Activated T-helper 1 cell treated with anti-CD3 and anti-CD28 coated beads, Interleukin-12 subunit alpha, Interleukin-12 subunit beta, Interleukin-2, Interleukin-4 antibody, amounts not matched to agents 30 ng/mL and 10 ng/mL and 1 ng/mL, durations not matched to agents 14 hours and 24 hours and 36 hours (primary cell): ENCODE results near the gene CAPN12. TPM values are rescaled to one million over a fixed set of nuclear protein-coding genes. Genes with fewer than 3 reads are reported as not detected.

Experiments
- DNase-seq: peaks from one replicate; pipeline ENCODE4 v3.0.0; 2021; ENCODE audit warnings: low spot score
- H3K27ac Mint-ChIP-seq: one replicate; pipeline ENCODE4 v1.8.0; 2021; ENCODE audit warnings: mild to moderate bottlenecking, mixed read lengths
- H3K27me3 Mint-ChIP-seq: one replicate; pipeline ENCODE4 v1.8.0; 2022; ENCODE audit warnings: mild to moderate bottlenecking, moderate library complexity, mixed read lengths; ENCODE audit not compliant: insufficient read depth
- H3K36me3 Mint-ChIP-seq: one replicate; pipeline ENCODE4 v1.8.0; 2021; ENCODE audit warnings: low read depth, mixed read lengths
- H3K4me1 Mint-ChIP-seq: one replicate; pipeline ENCODE4 v1.8.0; 2021; ENCODE audit warnings: low read depth, mixed read lengths
- H3K4me3 Mint-ChIP-seq: one replicate; pipeline ENCODE4 v1.8.0; 2021; ENCODE audit warnings: mild to moderate bottlenecking, moderate library complexity, mixed read lengths
- H3K9me3 Mint-ChIP-seq: one replicate; pipeline ENCODE4 v1.8.0; 2021; ENCODE audit warnings: mixed read lengths
- intact Hi-C: fragments of 100-400 bp; cut with micrococcal nuclease; formaldehyde crosslinking; loops from one replicate; pipeline ENCODE4 v1.15.1; 2024
- total RNA-seq: library from RNA; stranded (reverse); gene quantifications from 2 replicates; pipeline ENCODE4 v1.2.3, GENCODE V29; 2022

The CAPN12 gene
- total RNA-seq, 1 donor from 2014 or later, result 2.5 TPM

DNA sequence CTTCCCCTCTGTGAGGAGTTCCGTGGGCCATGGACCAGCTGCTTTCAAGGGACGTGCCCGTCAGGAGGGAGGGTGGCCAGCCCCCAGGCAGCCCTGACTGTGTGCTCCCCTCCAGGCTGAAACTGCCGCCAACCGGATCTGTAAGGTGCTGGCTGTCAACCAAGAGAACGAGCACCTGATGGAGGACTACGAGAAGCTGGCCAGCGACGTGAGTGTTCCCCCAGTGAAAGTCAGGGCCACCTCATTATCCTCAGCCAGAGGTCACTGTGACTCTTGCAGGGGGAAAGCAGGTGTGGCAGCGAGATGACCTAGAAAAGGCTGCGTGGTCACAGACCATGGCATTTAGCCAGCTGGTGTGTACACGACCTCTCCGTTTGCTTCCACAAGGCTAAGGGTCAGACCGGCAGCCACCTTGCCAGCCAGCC, 29.9 kb downstream of the CAPN12 start:
- no peak overlapping the region for H3K27ac Mint-ChIP-seq
- intact Hi-C loops, result no loop called here
- H3K36me3 Mint-ChIP-seq, result peaks cover 26% of the 10 kb centered on the region
- no peak for DNase-seq
- no peak overlapping the region for H3K4me3 Mint-ChIP-seq
- H3K4me1 Mint-ChIP-seq, result no peaks in the 10 kb centered on the region
- no peaks in the 10 kb centered on the region for H3K9me3 Mint-ChIP-seq
- no peaks in the 10 kb centered on the region for H3K27me3 Mint-ChIP-seq

GRCh38 chr19:38713865-38714264, 30.4 kb downstream of the CAPN12 start:
- Mint-ChIP-seq H3K9me3 (no peaks in the 10 kb centered on the region), H3K27me3 (no peaks in the 10 kb centered on the region), H3K27ac (peak overlapping the region; percentile 52), H3K4me1 (no peaks in the 10 kb centered on the region), H3K4me3 (no peak overlapping the region), H3K36me3 (peaks cover 29% of the 10 kb centered on the region)
- no peak for DNase-seq
- intact Hi-C loops, result no loop called here

GRCh38 chr19:38713227-38713649, 31.0 kb downstream of the CAPN12 start:
- no peak for DNase-seq
- intact Hi-C loops, result no loop called here
- H3K36me3 Mint-ChIP-seq, result peaks cover 30% of the 10 kb centered on the region
- H3K9me3 Mint-ChIP-seq, result no peaks in the 10 kb centered on the region
- no peaks in the 10 kb centered on the region for H3K4me1 Mint-ChIP-seq
- no peak overlapping the region for H3K27ac Mint-ChIP-seq
- H3K4me3 Mint-ChIP-seq, result no peak overlapping the region
- no peaks in the 10 kb centered on the region for H3K27me3 Mint-ChIP-seq

DNA sequence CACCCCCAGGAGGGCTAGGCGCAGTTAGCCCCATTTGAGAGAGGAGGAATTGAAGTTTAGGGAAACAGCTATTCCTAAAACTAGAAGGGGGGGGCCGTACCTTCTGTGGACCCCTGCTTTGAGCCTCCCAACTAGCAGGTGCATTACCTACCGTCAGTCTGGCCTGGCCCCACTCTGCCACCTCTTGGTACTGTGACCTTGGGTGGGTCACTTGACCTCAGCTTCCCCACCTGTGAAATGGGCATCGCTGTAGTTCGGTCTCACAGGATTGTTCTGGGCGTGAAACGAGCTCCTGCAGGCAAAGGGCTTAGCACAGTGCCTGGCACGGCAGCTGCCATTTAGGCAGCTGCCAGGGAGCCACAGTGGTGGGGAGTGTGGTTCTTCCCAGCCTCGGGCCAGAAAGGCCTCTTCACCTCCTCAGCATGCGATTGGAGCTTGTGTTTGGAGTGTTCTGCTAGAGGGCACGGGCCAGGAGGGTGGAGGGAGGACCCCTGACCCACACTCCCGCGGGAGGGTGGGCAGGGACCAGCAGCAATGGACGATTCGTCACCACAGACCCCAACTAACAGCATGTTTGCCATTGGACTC, 32.0 kb downstream of the CAPN12 start:
- H3K9me3 Mint-ChIP-seq, result no peaks in the 10 kb centered on the region

GRCh38 chr19:38711726-38712153, 32.5 kb downstream of the CAPN12 start:
- H3K4me3 Mint-ChIP-seq, result no peak overlapping the region
- H3K27me3 Mint-ChIP-seq, result peaks cover 2% of the 10 kb centered on the region
- no peak overlapping the region for H3K27ac Mint-ChIP-seq
- H3K4me1 Mint-ChIP-seq, result no peaks in the 10 kb centered on the region
- intact Hi-C loops, result no loop called here
- no peak for DNase-seq
- H3K36me3 Mint-ChIP-seq, result peaks cover 39% of the 10 kb centered on the region
- no peaks in the 10 kb centered on the region for H3K9me3 Mint-ChIP-seq

More for the DNA sequence above, 32.0 kb downstream of the CAPN12 start:
- H3K4me1 Mint-ChIP-seq, result no peaks in the 10 kb centered on the region
- no peaks in the 10 kb centered on the region for H3K27me3 Mint-ChIP-seq
- no peak overlapping the region for H3K4me3 Mint-ChIP-seq
- no peak overlapping the region for H3K27ac Mint-ChIP-seq
- DNase-seq, result no peak
- peaks cover 36% of the 10 kb centered on the region for H3K36me3 Mint-ChIP-seq
- intact Hi-C loops, result no loop called here

GRCh38 chr19:38710928-38711725, 33.1 kb downstream of the CAPN12 start:
- Mint-ChIP-seq H3K4me1 (no peaks in the 10 kb centered on the region), H3K9me3 (no peaks in the 10 kb centered on the region), H3K27ac (no peak overlapping the region), H3K27me3 (peaks cover 2% of the 10 kb centered on the region), H3K36me3 (peaks cover 41% of the 10 kb centered on the region), H3K4me3 (no peak overlapping the region)
- intact Hi-C loops, result no loop called here
- DNase-seq, result no peak

DNA sequence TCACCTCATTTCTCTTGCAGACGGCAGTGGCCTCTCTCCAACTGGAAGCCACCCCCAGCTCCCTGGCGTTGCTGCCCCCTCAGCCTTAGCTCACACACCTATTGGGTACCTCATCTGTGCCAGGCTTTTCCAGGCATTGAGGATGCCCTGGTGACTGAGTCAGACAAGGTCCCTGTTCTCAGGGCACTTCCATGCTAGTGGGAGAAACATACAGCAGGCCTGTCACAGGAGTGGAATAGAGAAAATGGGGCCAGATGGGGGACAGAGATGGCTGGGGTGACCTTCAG, 33.9 kb downstream of the CAPN12 start:
- H3K9me3 Mint-ChIP-seq, result no peaks in the 10 kb centered on the region
- H3K4me1 Mint-ChIP-seq, result no peaks in the 10 kb centered on the region
- H3K27me3 Mint-ChIP-seq, result peaks cover 2% of the 10 kb centered on the region
- H3K27ac Mint-ChIP-seq, result no peak overlapping the region
- no peak for DNase-seq
- peaks cover 44% of the 10 kb centered on the region for H3K36me3 Mint-ChIP-seq
- intact Hi-C loops, result no loop called here
- H3K4me3 Mint-ChIP-seq, result no peak overlapping the region

DNA sequence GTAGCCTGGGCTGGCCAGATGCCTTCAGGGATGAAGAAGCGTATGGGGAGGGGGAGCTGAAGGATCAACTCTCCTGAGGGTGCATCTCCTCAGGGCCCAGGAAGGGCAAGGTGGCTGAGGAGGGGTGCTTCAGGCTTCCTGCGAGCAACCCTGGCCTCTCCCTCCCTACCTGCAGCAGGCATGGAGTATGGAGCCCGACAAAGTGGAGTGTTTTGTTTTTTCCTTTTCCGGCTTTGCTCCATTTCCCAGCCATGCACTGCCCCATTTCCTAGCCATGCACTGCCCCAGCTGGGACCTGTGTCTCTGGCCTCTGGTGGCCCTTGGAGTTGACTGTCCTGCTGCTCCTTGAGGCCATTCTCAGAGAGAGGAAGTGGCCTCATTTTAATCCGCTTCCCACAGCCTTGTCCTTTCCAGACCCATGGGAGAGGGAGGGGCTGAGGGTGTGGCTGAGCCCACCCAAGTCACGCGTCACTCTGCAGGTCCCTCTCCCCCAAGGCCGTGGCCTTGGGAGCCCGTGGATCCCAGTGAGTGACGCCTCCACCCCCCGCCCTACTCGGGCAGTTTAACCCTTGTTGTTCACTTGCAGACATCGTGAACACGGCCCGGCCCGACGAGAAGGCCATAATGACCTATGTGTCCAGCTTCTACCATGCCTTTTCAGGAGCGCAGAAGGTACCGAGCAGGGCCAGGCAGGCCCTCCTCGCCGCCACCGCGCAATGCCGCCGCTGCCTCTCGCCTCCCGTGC, 34.4 kb downstream of the CAPN12 start:
- Mint-ChIP-seq H3K27ac (no peak overlapping the region), H3K4me3 (no peak overlapping the region), H3K4me1 (no peaks in the 10 kb centered on the region), H3K27me3 (peaks cover 2% of the 10 kb centered on the region), H3K36me3 (peaks cover 42% of the 10 kb centered on the region), H3K9me3 (no peaks in the 10 kb centered on the region)
- DNase-seq, result no peak
- intact Hi-C loops, result no loop called here

GRCh38 chr19:38709119-38709518, 35.2 kb downstream of the CAPN12 start:
- Mint-ChIP-seq H3K4me3 (no peak overlapping the region), H3K9me3 (no peaks in the 10 kb centered on the region), H3K4me1 (no peaks in the 10 kb centered on the region), H3K27me3 (peaks cover 2% of the 10 kb centered on the region), H3K27ac (no peak overlapping the region), H3K36me3 (peaks cover 43% of the 10 kb centered on the region)
- intact Hi-C loops, result no loop called here
- no peak for DNase-seq

DNA sequence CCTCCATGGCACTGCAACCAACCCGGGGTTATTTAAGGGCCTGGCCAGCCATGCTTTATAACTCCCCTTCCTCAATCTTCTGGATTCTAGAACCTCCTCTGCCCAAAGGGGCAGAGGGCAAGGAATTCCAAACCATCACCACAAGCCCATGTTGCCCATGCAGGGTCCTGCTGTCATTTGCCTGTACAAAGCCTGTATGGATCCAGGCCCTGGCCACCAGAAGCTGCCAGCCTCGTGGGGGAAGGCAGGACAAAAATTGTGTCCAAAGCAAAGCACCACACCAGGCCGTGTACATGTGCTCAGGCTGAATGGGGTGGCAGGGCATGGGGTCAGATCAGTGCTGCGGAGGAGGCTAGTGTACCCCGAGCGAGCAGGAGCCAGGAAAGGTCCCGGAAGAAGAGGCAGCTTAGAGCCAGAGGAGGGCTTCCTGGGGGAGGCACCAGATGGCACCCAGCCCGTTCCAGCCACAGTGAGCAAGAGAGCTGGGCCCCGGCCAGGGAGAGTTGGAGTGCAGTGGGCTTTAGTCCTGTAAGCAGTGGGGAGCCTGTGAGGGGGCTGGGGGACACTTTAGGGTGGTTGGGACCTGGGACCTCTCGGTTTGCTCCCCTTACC, 35.8 kb downstream of the CAPN12 start:
- peaks cover 42% of the 10 kb centered on the region for H3K36me3 Mint-ChIP-seq
- H3K9me3 Mint-ChIP-seq, result no peaks in the 10 kb centered on the region
- DNase-seq, result no peak
- H3K4me1 Mint-ChIP-seq, result no peaks in the 10 kb centered on the region
- intact Hi-C loops, result no loop called here
- H3K4me3 Mint-ChIP-seq, result no peak overlapping the region
- no peak overlapping the region for H3K27ac Mint-ChIP-seq
- H3K27me3 Mint-ChIP-seq, result peaks cover 2% of the 10 kb centered on the region

DNA sequence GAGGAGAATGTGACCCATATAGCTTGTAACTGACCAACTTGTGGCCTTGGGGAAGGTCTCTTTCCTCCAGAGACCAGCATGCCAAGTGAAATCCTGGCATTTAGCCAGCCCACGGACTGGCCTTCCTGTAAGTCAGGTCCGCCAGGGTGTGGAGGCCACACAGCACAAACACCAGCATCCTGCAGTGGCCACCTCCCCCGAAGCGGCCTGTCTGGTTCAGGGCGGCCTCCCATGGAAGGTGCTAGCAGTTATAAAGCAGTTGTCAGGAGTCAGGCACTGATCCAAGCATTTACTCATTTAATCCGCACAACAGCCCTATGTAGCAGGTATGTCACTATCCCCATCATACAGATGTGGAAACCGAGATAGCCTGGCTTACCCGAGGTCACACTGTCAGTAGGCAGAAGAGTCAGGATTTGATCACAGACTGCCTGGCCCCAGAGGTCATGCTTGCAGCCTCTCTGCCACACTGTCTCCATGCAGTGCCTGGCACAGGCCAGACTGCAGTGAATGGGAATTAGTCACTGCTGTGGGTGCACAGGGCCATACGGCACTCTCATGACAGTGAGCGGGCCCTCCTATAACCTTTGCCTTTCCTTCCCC, 36.7 kb downstream of the CAPN12 start:
- Mint-ChIP-seq H3K27me3 (peaks cover 2% of the 10 kb centered on the region), H3K27ac (no peak overlapping the region), H3K4me3 (no peak overlapping the region), H3K4me1 (no peaks in the 10 kb centered on the region), H3K9me3 (no peaks in the 10 kb centered on the region), H3K36me3 (peaks cover 41% of the 10 kb centered on the region)
- no peak for DNase-seq
- intact Hi-C loops, result no loop called here

- Mint-ChIP-seq H3K36me3 (peaks cover 41% of the 10 kb centered on the region), H3K27me3 (peaks cover 2% of the 10 kb centered on the region), H3K9me3 (no peaks in the 10 kb centered on the region), H3K4me1 (no peaks in the 10 kb centered on the region), H3K4me3 (no peak overlapping the region), H3K27ac (peak overlapping the region; percentile 29)
- no peak for DNase-seq
- intact Hi-C loops, result no loop called here
Observed at GRCh38 chr19:38706792-38707511, 37.3 kb downstream of the CAPN12 start.
